DOHH2 (cell line): Measurements from ENCODE around the gene SLC25A42.

Experiments
- CTCF ChIP-seq: fragments of 200-600 bp; sonication (generic); IDR thresholded peaks from one replicate; pipeline ENCODE4 v1.5.1; 2014; ENCODE audit warnings: antibody characterized with exemption, mild to moderate bottlenecking, low read depth, low read length; ENCODE audit not compliant: poor library complexity, severe bottlenecking
- EZH2phosphoT487 ChIP-seq: fragments of 200-600 bp; sonication (generic); IDR thresholded peaks from 2 replicates; pipeline ENCODE4 v1.6.1; 2017; ENCODE audit warnings: borderline replicate concordance, mild to moderate bottlenecking, antibody characterized with exemption, low read length, moderate library complexity, mixed read lengths

GRCh38 chr19:19059837-19060611, 3.8 kb upstream of the SLC25A42 start:
- TF ChIP-seq CTCF: no peak
- TF ChIP-seq EZH2phosphoT487: no peak
